ENCODE results near the gene CDC16. TPM values are rescaled to one million over a fixed set of nuclear protein-coding genes. Genes with fewer than 3 reads are reported as not detected.

CDC16 gene
- total and polyA plus RNA-seq, 2 of the 8 experiments (the other 6 are each of a cell fraction or from before 2014, with no cell fraction given), result 42.5 to 83.4 TPM

- no peak overlapping the region for H2AK5ac ChIP-seq (ENCODE audit: low read depth, low read length)
- peak overlapping the region; percentile 71; the same call in 1 of the 2 replicates for H2BK12ac ChIP-seq (ENCODE audit: low read depth, low read length)
- peaks cover 0 to 2% of the 10 kb centered on the region in 2 experiments for H4K20me1 ChIP-seq (replicated peaks in 1 of 2; ENCODE audit: control insufficient read depth in 1 of 2, insufficient read depth in 2 of 2, low read length in 2 of 2)
- H2BK20ac ChIP-seq (ENCODE audit: low read length), result peak overlapping the region; percentile 63; the same call in 1 of the 2 replicates
- peak; percentile 84 to 97 for DNase-seq (ENCODE audit: low read depth in 1 of 2, low spot score in 2 of 2)
- no peaks in the 10 kb centered on the region for H3K27me3 ChIP-seq (replicated peaks in 1 of 4; ENCODE audit: control insufficient read depth in 3 of 4, extremely low read depth in 1 of 4, insufficient read depth in 3 of 4, low read length in 3 of 4)
- no peaks in the 10 kb centered on the region for H3K9me3 ChIP-seq (ENCODE audit: insufficient read depth in 2 of 2, low read depth in 1 of 2, low read length in 1 of 2)
- H3K4ac ChIP-seq (replicated peaks; ENCODE audit: insufficient read length, low read depth, low read length), result no peak overlapping the region
- peaks cover 3% of the 10 kb centered on the region; the same call in 1 of the 2 replicates for H3K79me1 ChIP-seq (ENCODE audit: low read depth, low read length)
- peaks cover 3% of the 10 kb centered on the region; the same call in 1 of the 2 replicates for H3K23me2 ChIP-seq (ENCODE audit: low read depth, low read length)
- H3K27ac ChIP-seq (ENCODE audit: low read depth, low read length), result no peak overlapping the region
- H2AFZ ChIP-seq (ENCODE audit: low read length), result no peak overlapping the region
- peak overlapping the region; percentile 68; the same call in 1 of the 2 replicates for H4K8ac ChIP-seq (ENCODE audit: extremely low read depth, insufficient read depth, low read length)
- peak overlapping the region; percentile 54; the same call in 1 of the 2 replicates for H2BK5ac ChIP-seq (ENCODE audit: low read depth, low read length)
- peak; percentile 39 for FAIRE-seq
- H4K5ac ChIP-seq (ENCODE audit: insufficient read length, low read depth, low read length), result peak overlapping the region; percentile 49
- no peaks in the 10 kb centered on the region for H3K36me3 ChIP-seq (ENCODE audit: control insufficient read depth in 2 of 4, insufficient read depth in 4 of 4, low read length in 3 of 4)
- WGBS, 2 experiments (ENCODE audit: extremely low coverage in 1 of 2, insufficient coverage in 1 of 2, insufficient read length in 1 of 2, insufficient replicate concordance in 2 of 2, low coverage in 1 of 2, low lambda C conversion rate in 2 of 2, missing lambda C conversion rate in 1 of 2), result 18% methylated on average over 19 of the region's 19 CpGs; no CpG with 5 or more reads in 1 of the 2 experiments
- no peak overlapping the region for H3K14ac ChIP-seq (ENCODE audit: insufficient read length)
- H2BK15ac ChIP-seq (ENCODE audit: low read length), result peak overlapping the region; percentile 85; the same call in 1 of the 2 replicates
- H2BK120ac ChIP-seq (replicated peaks; ENCODE audit: low read depth, low read length), result peak overlapping the region; percentile 17
- H4K91ac ChIP-seq (replicated peaks; ENCODE audit: insufficient read length, low read length), result no peak overlapping the region
- POLR2A ChIA-PET (ENCODE audit: partially characterized antibody), result interaction anchor here (0.7 to 1.2 kb wide), 2 partner anchors 171 to 450 kb away, joined by 3 read pairs; no protein-coding TSS in a partner anchor
- H3K4me2 ChIP-seq (ENCODE audit: insufficient read depth in 1 of 2, low read depth in 2 of 2, low read length in 2 of 2), result no peak overlapping the region; a peak in 1 of 4 replicates
- no peak overlapping the region; the same call in 1 of the 2 replicates for H3K18ac ChIP-seq (ENCODE audit: extremely low read depth, low read length)
- no peak overlapping the region for H3K9ac ChIP-seq (replicated peaks in 1 of 4; ENCODE audit: extremely low read depth in 1 of 4, low read depth in 3 of 4, low read length in 3 of 4)
- H3K4me1 ChIP-seq (replicated peaks in 1 of 4; ENCODE audit: control insufficient read depth in 3 of 4, insufficient read depth in 4 of 4, low read length in 3 of 4), result peaks cover 15 to 34% (median 23%) of the 10 kb centered on the region in 4 experiments
- H3K56ac ChIP-seq (replicated peaks; ENCODE audit: insufficient read length, low read depth, low read length), result no peak overlapping the region
- no peak overlapping the region for H3K4me3 ChIP-seq (ENCODE audit: extremely low read depth in 1 of 4, insufficient read depth in 2 of 4, low read depth in 3 of 4, low read length in 4 of 4)
- CTCF ChIA-PET (ENCODE audit: partially characterized antibody), result interaction anchor here (0.6 to 1.7 kb wide), 19 partner anchors 9 to 410 kb away, joined by 3 to 9 read pairs (median 4); no protein-coding TSS in a partner anchor
- no peaks in the 10 kb centered on the region for H3K79me2 ChIP-seq (ENCODE audit: control insufficient read depth in 1 of 2, insufficient read depth in 2 of 2, low read length in 2 of 2)
- no peak overlapping the region for H3K23ac ChIP-seq (ENCODE audit: insufficient read length)
- peak; percentile 89; the same call in 1 of the 2 replicates for TF ChIP-seq TCF12 (IDR thresholded peaks at IDR 0.05; ENCODE audit: low read depth, low read length)
- TF ChIP-seq KDM1A (IDR thresholded peaks at IDR 0.05; ENCODE audit: borderline replicate concordance, low read length), result 0 out of 2 replicates have a peak, but pooled peaks have one; percentile 34
- no peak for TF ChIP-seq POLR2AphosphoS5 (IDR thresholded peaks at IDR 0.05; ENCODE audit: low read depth, low read length)
- no peak for TF ChIP-seq MAFK (IDR thresholded peaks at IDR 0.05; ENCODE audit: low read depth, low read length)
- 0 out of 2 replicates have a peak, but pooled peaks have one; percentile 17 for TF ChIP-seq TAF1 (IDR thresholded peaks at IDR 0.05; ENCODE audit: low read depth, low read length)
- peak in 1 of 2 experiments; percentile 72; a peak in 1 of 3 replicates for TF ChIP-seq EP300 (IDR thresholded peaks at IDR 0.05; ENCODE audit: borderline replicate concordance in 1 of 2, low read depth in 2 of 2, low read length in 2 of 2)
- no peak for TF ChIP-seq RFX5 (IDR thresholded peaks at IDR 0.05; ENCODE audit: borderline replicate concordance, low read depth, low read length)
- peak; percentile 40; the same call in 1 of the 2 replicates for TF ChIP-seq CHD2 (IDR thresholded peaks at IDR 0.05; ENCODE audit: low read length)
- TF ChIP-seq CTCF (IDR thresholded peaks at IDR 0.05; ENCODE audit: control extremely low read depth in 1 of 3, insufficient read depth in 1 of 3, low read depth in 1 of 3, low read length in 3 of 3), result peak; percentile 94 to 99 (median 95)
These were observed 7.9 kb upstream of the CDC16 start for GRCh38 chr13:114226699-114227323.
